Prostate gland (tissue), 2 donors: ENCODE data around the gene RPP14.

Experiments used
- CTCF ChIP-seq, 4 experiments: fragments of 200-600 bp in 2 of 4; fragments of 450-650 bp in 2 of 4; sonication (generic) in 2 of 4; IDR thresholded peaks; 1 replicate in 3 of 4; 2 replicates in 1 of 4; pipeline ENCODE4 v1.5.1; 2016 to 2019; ENCODE audit warnings: antibody characterized with exemption in 4 of 4, mild to moderate bottlenecking in 2 of 4, moderate library complexity in 2 of 4
- POLR2A ChIP-seq: fragments of 450-650 bp; IDR thresholded peaks from one replicate; pipeline ENCODE4 v1.6.1; 2016; ENCODE audit warnings: antibody characterized with exemption, mild to moderate bottlenecking
- POLR2AphosphoS5 ChIP-seq: sonication (generic); formaldehyde crosslinking; IDR thresholded peaks from one replicate; pipeline ENCODE4 v1.6.1; 2017; ENCODE audit warnings: antibody characterized with exemption

DNA sequence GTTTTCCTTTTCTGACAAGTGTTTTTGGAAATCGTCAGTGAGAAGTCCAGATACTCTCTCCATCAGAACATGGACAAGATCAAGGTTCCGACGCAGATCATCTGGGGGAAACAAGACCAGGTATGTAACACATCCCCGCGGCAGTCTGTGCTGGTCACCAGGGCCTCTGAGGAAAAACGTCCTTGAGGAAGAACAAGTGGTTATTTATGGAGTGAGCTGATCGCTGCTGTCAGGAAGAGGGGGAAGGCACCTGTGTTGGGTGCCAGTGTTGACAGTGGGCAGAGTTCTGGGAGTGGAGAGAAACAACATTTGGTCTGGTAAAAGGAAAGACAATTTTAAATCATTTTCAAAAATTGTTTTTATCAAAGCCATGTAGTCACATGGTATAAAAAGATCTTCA is 20.7 kb upstream of the RPP14 start:
- no peak for TF ChIP-seq POLR2AphosphoS5
- no peak for TF ChIP-seq POLR2A
- TF ChIP-seq CTCF (IDR thresholded peaks at IDR 0.05): no peak
